DND-41 (cell line): ENCODE data around the gene SLC17A8.

Experiments
- ATAC-seq: fragments of 200-7000 bp; cut with Tn5 transposase; 3 replicates; pipeline ENCODE4 v1.9.1; 2021; ENCODE audit warnings: low read depth; ENCODE audit not compliant: insufficient read depth
- DNase-seq: peaks from one replicate; pipeline ENCODE4 v3.0.0-alpha.2; 2020
- H2AFZ ChIP-seq: 2 replicates; pipeline ENCODE4 v1.6.0; 2012; ENCODE audit warnings: low read depth, low read length
- H3K27ac ChIP-seq: 2 replicates; pipeline ENCODE4 v1.5.1; 2012; ENCODE audit warnings: low read length, inconsistent platforms
- H3K27me3 ChIP-seq: fragments of 200-600 bp; sonication (generic); 2 replicates; pipeline ENCODE4 v1.6.0; 2012; ENCODE audit warnings: low read length, mild to moderate bottlenecking, inconsistent platforms; ENCODE audit not compliant: insufficient read depth, poor library complexity
- H3K36me3 ChIP-seq: 2 replicates; pipeline ENCODE4 v1.5.1; 2012; ENCODE audit warnings: low read length, inconsistent platforms; ENCODE audit not compliant: insufficient read depth
- H3K4me1 ChIP-seq: 2 replicates; pipeline ENCODE4 v1.5.1; 2012; ENCODE audit warnings: mild to moderate bottlenecking, low read length; ENCODE audit not compliant: insufficient read depth
- H3K4me2 ChIP-seq: 2 replicates; pipeline ENCODE4 v1.6.0; 2012; ENCODE audit warnings: mild to moderate bottlenecking, moderate library complexity, low read length, inconsistent platforms; ENCODE audit not compliant: insufficient read depth
- H3K4me3 ChIP-seq, 2 experiments: fragments of 200-600 bp in 1 of 2; shearing (Covaris generic) in 1 of 2; 2 replicates each; pipeline ENCODE4 v1.5.1; 2012 to 2016; ENCODE audit warnings: inconsistent platforms in 2 of 2, low read length in 2 of 2, mild to moderate bottlenecking in 2 of 2, low read depth in 1 of 2, moderate library complexity in 1 of 2
- H3K79me2 ChIP-seq: 2 replicates; pipeline ENCODE4 v1.6.0; 2012; ENCODE audit warnings: low read length, inconsistent platforms; ENCODE audit not compliant: insufficient read depth
- H3K9ac ChIP-seq: 2 replicates; pipeline ENCODE4 v1.6.0; 2012; ENCODE audit warnings: low read depth, mild to moderate bottlenecking, inconsistent platforms, low read length, moderate library complexity
- H3K9me3 ChIP-seq: 2 replicates; pipeline ENCODE4 v1.5.1; 2012; ENCODE audit warnings: low read length, moderate library complexity, mild to moderate bottlenecking, inconsistent platforms; ENCODE audit not compliant: insufficient read depth, severe bottlenecking
- H4K20me1 ChIP-seq: 2 replicates; pipeline ENCODE4 v1.6.0; 2012; ENCODE audit warnings: low read length; ENCODE audit not compliant: insufficient read depth
- CTCF ChIP-seq: IDR thresholded peaks from 2 replicates; pipeline ENCODE4 v1.5.1; 2012; ENCODE audit warnings: borderline replicate concordance, low read length, moderate library complexity, mild to moderate bottlenecking; ENCODE audit not compliant: poor library complexity, severe bottlenecking; ENCODE audit errors: extremely low read depth
- EZH2 ChIP-seq: IDR thresholded peaks from 3 replicates; pipeline ENCODE4 v1.6.1; 2012; ENCODE audit warnings: borderline replicate concordance, low read depth, mild to moderate bottlenecking, moderate library complexity, low read length, inconsistent platforms; ENCODE audit not compliant: severe bottlenecking

Gene SLC17A8

GRCh38 chr12:100399095-100399494, 42.2 kb downstream of the SLC17A8 start:
- H3K27ac ChIP-seq = no peak overlapping the region
- H3K9ac ChIP-seq = no peak overlapping the region
- TF ChIP-seq CTCF (no peak), EZH2 (no peak)
- no peak overlapping the region for H3K4me2 ChIP-seq
- H4K20me1 ChIP-seq = no peaks in the 10 kb centered on the region
- ATAC-seq = no peak
- DNase-seq = no peak
- no peaks in the 10 kb centered on the region for H3K4me1 ChIP-seq
- no peaks in the 10 kb centered on the region for H3K9me3 ChIP-seq
- H2AFZ ChIP-seq = no peak overlapping the region
- no peaks in the 10 kb centered on the region for H3K27me3 ChIP-seq
- H3K79me2 ChIP-seq = no peaks in the 10 kb centered on the region
- H3K36me3 ChIP-seq = no peaks in the 10 kb centered on the region
- H3K4me3 ChIP-seq = no peak overlapping the region

GRCh38 chr12:100401660-100402059, 44.8 kb downstream of the SLC17A8 start:
- no peaks in the 10 kb centered on the region for H3K27me3 ChIP-seq
- H3K4me1 ChIP-seq = no peaks in the 10 kb centered on the region
- DNase-seq (no peak), ATAC-seq (no peak)
- H4K20me1 ChIP-seq = no peaks in the 10 kb centered on the region
- H3K27ac ChIP-seq = no peak overlapping the region
- H2AFZ ChIP-seq = no peak overlapping the region
- no peaks in the 10 kb centered on the region for H3K79me2 ChIP-seq
- no peak overlapping the region for H3K4me3 ChIP-seq
- no peaks in the 10 kb centered on the region for H3K36me3 ChIP-seq
- no peak overlapping the region for H3K9ac ChIP-seq
- no peak overlapping the region for H3K4me2 ChIP-seq
- H3K9me3 ChIP-seq = no peaks in the 10 kb centered on the region
- TF ChIP-seq CTCF (no peak), EZH2 (no peak)

- Histone ChIP-seq H3K4me1 (no peaks in the 10 kb centered on the region), H2AFZ (no peak overlapping the region), H3K27ac (no peak overlapping the region)
These were observed 45.9 kb downstream of the SLC17A8 start for GRCh38 chr12:100402763-100403162.

More at GRCh38 chr12:100402763-100403162, 45.9 kb downstream of the SLC17A8 start:
- H3K36me3 ChIP-seq = no peaks in the 10 kb centered on the region
- ATAC-seq (no peak), DNase-seq (no peak)
- TF ChIP-seq EZH2 = no peak
- TF ChIP-seq CTCF = no peak
- no peak overlapping the region for H3K4me3 ChIP-seq
- H3K79me2 ChIP-seq = no peaks in the 10 kb centered on the region
- H3K4me2 ChIP-seq = no peak overlapping the region
- H4K20me1 ChIP-seq = no peaks in the 10 kb centered on the region
- H3K9me3 ChIP-seq = no peaks in the 10 kb centered on the region
- no peaks in the 10 kb centered on the region for H3K27me3 ChIP-seq
- no peak overlapping the region for H3K9ac ChIP-seq
